MM.1S (cell line): Measurements from ENCODE around the gene FGGY.

Experiments
- EZH2phosphoT487 ChIP-seq: fragments of 300-600 bp; sonication (generic); IDR thresholded peaks from 2 replicates; pipeline ENCODE4 v1.6.1; 2018; ENCODE audit warnings: antibody characterized with exemption, low read length
- TF ChIP-seq, protein P1 (sequence below): fragments of 300-600 bp; sonication (generic); IDR thresholded peaks from 2 replicates; pipeline ENCODE4 v1.5.1; 2016; ENCODE audit warnings: antibody characterized with exemption, low read length, mixed read lengths

DNA sequence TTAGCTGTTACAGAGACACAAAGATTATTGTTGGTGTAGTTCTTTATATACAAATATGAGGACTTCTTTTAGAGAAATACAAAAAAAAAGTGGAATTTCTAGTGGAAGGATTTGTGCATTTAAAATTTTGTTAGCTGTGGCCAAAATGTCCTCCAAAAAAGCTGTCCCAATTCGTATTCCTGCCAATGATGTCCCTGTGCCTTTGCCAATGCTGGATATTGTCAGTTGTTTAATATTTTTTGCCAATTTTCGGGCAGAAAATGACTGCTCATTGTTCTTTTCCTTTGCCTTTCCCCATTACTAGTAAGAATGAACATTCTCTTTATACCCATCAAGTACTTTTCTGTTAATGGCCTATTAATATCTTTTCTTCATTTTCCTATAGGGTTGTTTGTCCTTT is 407.8 kb downstream of the FGGY start:
- TF ChIP-seq, protein P1, sequence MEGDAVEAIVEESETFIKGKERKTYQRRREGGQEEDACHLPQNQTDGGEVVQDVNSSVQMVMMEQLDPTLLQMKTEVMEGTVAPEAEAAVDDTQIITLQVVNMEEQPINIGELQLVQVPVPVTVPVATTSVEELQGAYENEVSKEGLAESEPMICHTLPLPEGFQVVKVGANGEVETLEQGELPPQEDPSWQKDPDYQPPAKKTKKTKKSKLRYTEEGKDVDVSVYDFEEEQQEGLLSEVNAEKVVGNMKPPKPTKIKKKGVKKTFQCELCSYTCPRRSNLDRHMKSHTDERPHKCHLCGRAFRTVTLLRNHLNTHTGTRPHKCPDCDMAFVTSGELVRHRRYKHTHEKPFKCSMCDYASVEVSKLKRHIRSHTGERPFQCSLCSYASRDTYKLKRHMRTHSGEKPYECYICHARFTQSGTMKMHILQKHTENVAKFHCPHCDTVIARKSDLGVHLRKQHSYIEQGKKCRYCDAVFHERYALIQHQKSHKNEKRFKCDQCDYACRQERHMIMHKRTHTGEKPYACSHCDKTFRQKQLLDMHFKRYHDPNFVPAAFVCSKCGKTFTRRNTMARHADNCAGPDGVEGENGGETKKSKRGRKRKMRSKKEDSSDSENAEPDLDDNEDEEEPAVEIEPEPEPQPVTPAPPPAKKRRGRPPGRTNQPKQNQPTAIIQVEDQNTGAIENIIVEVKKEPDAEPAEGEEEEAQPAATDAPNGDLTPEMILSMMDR, result no peak
- no peak for TF ChIP-seq EZH2phosphoT487
